Parathyroid adenoma (tissue), 2 donors: Measurements from ENCODE around the gene SPOCK2.

Experiments used
- H2AFZ ChIP-seq: fragments of 300-600 bp; sonication (generic); one replicate; pipeline ENCODE4 v1.7.0; 2017; ENCODE audit warnings: antibody characterized with exemption, mild to moderate bottlenecking
- H3K27ac ChIP-seq: fragments of 300-600 bp; sonication (generic); one replicate; pipeline ENCODE4 v1.7.0; 2017
- H3K27me3 ChIP-seq: fragments of 300-600 bp; sonication (generic); one replicate; pipeline ENCODE4 v1.7.0; 2017; ENCODE audit warnings: low read length; ENCODE audit not compliant: control insufficient read depth, insufficient read depth
- H3K36me3 ChIP-seq: fragments of 300-600 bp; sonication (generic); one replicate; pipeline ENCODE4 v1.7.0; 2017; ENCODE audit warnings: low read length; ENCODE audit not compliant: control insufficient read depth, insufficient read depth
- H3K4me1 ChIP-seq: fragments of 300-600 bp; sonication (generic); one replicate; pipeline ENCODE4 v1.7.0; 2017; ENCODE audit warnings: control low read depth
- H3K4me2 ChIP-seq: fragments of 300-600 bp; sonication (generic); one replicate; pipeline ENCODE4 v1.7.0; 2017; ENCODE audit warnings: low read length
- H3K4me3 ChIP-seq: fragments of 300-600 bp; sonication (generic); one replicate; pipeline ENCODE4 v1.7.0; 2017; ENCODE audit warnings: low read depth, low read length
- H3K79me2 ChIP-seq: fragments of 300-600 bp; sonication (generic); one replicate; pipeline ENCODE4 v1.7.0; 2017; ENCODE audit warnings: control low read depth
- H3K9ac ChIP-seq: fragments of 300-600 bp; sonication (generic); one replicate; pipeline ENCODE4 v1.7.0; 2017; ENCODE audit warnings: mild to moderate bottlenecking
- H3K9me3 ChIP-seq: fragments of 300-600 bp; sonication (generic); one replicate; pipeline ENCODE4 v1.7.0; 2017; ENCODE audit warnings: low read length; ENCODE audit not compliant: control insufficient read depth
- TF ChIP-seq, protein P1 (sequence below): fragments of 300-600 bp; sonication (generic); IDR thresholded peaks from one replicate; pipeline ENCODE4 v1.7.0; 2017; ENCODE audit warnings: antibody characterized with exemption, mild to moderate bottlenecking
- donor health status: primary hyperparathyroidism.

Gene SPOCK2

DNA sequence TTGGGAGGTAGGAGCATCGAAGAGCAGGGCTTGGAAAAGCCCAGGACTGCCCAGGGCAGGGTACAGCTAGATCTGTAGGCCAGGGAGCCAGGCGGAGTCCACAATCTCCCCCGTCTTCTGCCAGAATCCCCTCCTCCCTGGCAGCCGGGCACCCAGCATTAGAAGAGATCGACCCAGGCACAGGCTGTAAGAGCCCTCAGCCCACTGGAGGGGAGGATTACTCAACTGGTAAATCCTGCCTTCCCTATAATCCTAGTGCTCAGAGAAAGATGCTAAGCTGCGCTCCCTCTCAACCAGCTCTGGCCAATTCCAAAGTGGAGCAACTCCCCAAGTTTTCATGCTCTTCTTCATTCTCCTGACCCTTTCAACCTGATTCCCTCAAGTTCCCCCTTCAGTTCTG lies 3.2 kb downstream of the SPOCK2 start:
- H3K79me2 ChIP-seq = no peaks in the 10 kb centered on the region
- H3K4me3 ChIP-seq = no peak overlapping the region
- no peak overlapping the region for H3K27ac ChIP-seq
- no peak overlapping the region for H3K4me2 ChIP-seq
- H2AFZ ChIP-seq = no peak overlapping the region
- no peaks in the 10 kb centered on the region for H3K36me3 ChIP-seq
- no peak overlapping the region for H3K9ac ChIP-seq
- H3K9me3 ChIP-seq = no peaks in the 10 kb centered on the region
- TF ChIP-seq, protein P1, sequence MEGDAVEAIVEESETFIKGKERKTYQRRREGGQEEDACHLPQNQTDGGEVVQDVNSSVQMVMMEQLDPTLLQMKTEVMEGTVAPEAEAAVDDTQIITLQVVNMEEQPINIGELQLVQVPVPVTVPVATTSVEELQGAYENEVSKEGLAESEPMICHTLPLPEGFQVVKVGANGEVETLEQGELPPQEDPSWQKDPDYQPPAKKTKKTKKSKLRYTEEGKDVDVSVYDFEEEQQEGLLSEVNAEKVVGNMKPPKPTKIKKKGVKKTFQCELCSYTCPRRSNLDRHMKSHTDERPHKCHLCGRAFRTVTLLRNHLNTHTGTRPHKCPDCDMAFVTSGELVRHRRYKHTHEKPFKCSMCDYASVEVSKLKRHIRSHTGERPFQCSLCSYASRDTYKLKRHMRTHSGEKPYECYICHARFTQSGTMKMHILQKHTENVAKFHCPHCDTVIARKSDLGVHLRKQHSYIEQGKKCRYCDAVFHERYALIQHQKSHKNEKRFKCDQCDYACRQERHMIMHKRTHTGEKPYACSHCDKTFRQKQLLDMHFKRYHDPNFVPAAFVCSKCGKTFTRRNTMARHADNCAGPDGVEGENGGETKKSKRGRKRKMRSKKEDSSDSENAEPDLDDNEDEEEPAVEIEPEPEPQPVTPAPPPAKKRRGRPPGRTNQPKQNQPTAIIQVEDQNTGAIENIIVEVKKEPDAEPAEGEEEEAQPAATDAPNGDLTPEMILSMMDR = no peak
- no peaks in the 10 kb centered on the region for H3K27me3 ChIP-seq
- H3K4me1 ChIP-seq = peaks cover 10% of the 10 kb centered on the region

DNA sequence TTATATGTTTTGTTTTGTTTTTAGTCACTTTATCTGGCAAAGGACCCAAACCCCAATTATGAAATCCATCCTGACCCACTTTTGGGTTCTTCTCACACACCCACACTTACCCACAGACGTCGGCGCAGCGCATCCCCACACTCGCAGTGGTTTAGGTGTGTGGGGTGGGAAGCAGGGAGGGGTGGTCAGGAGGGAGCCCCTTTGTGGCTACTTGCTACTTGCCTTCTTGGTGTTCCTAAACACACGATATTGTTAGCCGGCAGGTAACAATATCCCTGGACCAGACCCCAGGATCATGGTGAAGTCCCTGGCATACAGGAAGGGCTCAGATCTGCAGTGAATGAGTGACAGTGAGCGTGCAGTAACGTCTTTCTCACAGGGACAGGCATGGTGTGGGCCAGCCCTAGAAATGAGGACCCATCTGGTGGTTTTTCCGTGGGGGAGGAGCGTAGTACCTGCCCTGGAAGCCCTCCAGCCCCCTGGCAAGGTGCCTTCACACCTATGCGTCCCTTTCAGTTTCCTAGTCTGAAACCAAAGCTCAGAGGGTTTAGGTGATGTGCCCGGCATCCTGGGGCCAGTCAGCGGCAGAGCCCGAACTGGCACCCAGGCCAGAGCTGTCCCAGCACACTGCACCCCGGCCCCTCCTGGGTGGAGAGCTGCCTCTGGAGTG lies 4.4 kb downstream of the SPOCK2 start:
- H3K79me2 ChIP-seq = no peaks in the 10 kb centered on the region
- no peak overlapping the region for H3K9ac ChIP-seq
- no peaks in the 10 kb centered on the region for H3K27me3 ChIP-seq
- no peak overlapping the region for H3K4me3 ChIP-seq
- H3K9me3 ChIP-seq = no peaks in the 10 kb centered on the region
- no peaks in the 10 kb centered on the region for H3K36me3 ChIP-seq
- peaks cover 10% of the 10 kb centered on the region for H3K4me1 ChIP-seq
- H2AFZ ChIP-seq = no peak overlapping the region
- no peak overlapping the region for H3K27ac ChIP-seq
- TF ChIP-seq, protein P1 = no peak
- no peak overlapping the region for H3K4me2 ChIP-seq

DNA sequence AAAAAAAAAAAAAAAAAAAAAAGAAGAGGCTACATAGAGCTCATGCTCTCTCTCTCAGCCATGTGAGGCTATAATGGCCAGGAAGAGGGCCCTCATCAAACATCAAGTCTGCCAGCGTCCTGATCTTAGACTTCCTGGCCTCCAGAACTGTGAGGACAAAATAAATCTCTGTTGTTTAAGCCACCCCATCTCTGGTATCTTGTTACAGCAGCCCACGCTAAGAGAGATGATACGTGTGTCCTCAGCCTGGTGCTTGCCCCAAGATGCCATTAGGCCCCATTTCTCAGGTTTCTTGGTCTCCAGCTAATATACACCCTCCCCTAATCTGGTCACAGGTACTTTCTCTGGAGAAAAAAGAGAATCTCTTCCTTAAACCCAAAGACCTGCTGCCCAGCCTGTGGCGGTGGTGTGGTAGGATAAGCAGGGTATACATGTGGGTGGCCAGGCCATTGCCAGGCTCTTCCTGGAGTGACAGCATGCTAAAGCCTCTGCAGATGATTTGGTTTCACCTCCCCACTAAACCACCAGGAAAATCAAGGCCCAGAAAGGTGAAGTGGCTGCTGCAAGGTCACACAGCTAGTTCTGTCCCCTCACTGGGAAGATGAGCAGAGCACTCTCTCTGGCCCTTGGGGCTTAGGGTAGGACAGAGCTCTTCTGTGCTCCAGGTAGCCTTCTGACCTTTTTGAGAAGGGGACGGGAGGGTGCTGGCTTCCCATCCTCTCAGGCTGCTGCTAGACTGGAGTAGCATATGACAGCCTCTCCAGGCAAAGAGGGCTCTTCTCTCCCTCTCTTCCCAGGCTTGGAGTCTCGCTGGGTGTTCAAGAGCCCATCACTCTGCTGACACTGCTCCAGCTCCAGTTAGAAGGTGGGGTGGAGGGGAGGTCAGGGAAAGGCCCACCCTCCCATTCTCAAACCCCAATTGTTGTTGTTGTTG lies 5.2 kb downstream of the SPOCK2 start:
- peaks cover 3% of the 10 kb centered on the region for H3K4me1 ChIP-seq
- TF ChIP-seq, protein P1 = no peak
- no peak overlapping the region for H3K9ac ChIP-seq
- H3K4me2 ChIP-seq = no peak overlapping the region
- H3K27ac ChIP-seq = no peak overlapping the region
- no peaks in the 10 kb centered on the region for H3K36me3 ChIP-seq
- H3K4me3 ChIP-seq = no peak overlapping the region
- no peaks in the 10 kb centered on the region for H3K79me2 ChIP-seq
- H3K9me3 ChIP-seq = no peaks in the 10 kb centered on the region
- no peaks in the 10 kb centered on the region for H3K27me3 ChIP-seq
- no peak overlapping the region for H2AFZ ChIP-seq

DNA sequence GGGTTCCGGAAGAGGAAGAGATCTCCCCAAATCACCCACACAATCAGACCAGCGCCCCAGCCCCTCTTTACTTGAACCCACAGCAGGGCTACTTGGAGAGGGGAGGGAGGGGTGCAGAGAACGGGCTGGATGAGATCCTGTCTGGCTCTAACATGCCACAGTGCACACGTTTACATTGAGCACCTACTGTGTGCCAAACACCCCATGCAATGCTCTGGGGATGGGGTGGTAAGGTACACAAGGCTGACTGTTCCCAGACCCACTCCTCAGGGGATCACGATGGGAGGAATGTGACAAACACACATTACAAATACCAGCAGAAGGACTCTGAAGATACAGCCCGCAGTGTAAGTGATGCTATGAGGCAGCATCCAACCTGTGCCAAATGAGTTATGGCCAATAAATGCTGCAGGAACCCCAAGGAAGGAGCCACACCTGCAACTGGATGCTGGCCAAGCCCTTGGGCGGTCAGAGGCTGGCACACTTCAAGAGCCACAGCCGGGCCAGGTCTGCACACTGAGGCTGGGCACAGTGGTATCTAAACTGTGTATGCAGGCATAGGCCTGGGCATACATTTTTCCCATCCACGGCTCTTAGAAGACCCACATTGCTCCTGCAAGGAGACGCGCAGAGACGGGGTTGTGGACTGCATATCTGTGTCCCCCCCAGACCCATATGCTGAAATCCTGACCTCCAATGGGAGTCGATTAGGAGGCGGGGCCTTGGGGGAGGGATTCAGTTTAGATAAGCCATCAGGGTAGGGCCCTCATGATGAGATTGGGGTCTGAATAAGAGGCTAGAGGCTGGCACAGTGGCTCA lies 6.4 kb downstream of the SPOCK2 start:
- H3K79me2 ChIP-seq = no peaks in the 10 kb centered on the region
- no peaks in the 10 kb centered on the region for H3K27me3 ChIP-seq
- no peak overlapping the region for H3K9ac ChIP-seq
- H3K36me3 ChIP-seq = no peaks in the 10 kb centered on the region
- no peaks in the 10 kb centered on the region for H3K9me3 ChIP-seq
- H3K4me3 ChIP-seq = no peak overlapping the region
- H3K4me1 ChIP-seq = no peaks in the 10 kb centered on the region
- no peak overlapping the region for H3K4me2 ChIP-seq
- no peak overlapping the region for H3K27ac ChIP-seq
- TF ChIP-seq, protein P1 = no peak
- no peak overlapping the region for H2AFZ ChIP-seq
